ENCODE data around the gene SIX3. TPM values are rescaled to one million over a fixed set of nuclear protein-coding genes. Genes with fewer than 3 reads are reported as not detected.
A peak's percentile ranks its signal among the peaks of the same experiment; 100 is the strongest.

The SIX3 gene
- total RNA-seq, 1 experiment from 2014 or later, result 0.07 TPM

- POLR2A ChIA-PET (ENCODE audit: unreplicated experiment), result no interaction called here
- Histone ChIP-seq H3K79me2 (ENCODE audit: low read length) (no peaks in the 10 kb centered on the region), H3K4me3 (ENCODE audit: low read length) (no peak overlapping the region), H4K20me1 (ENCODE audit: low read length) (no peaks in the 10 kb centered on the region), H3K27ac (ENCODE audit: low read length) (no peak overlapping the region), H3F3A (ENCODE audit: low read length, unreplicated experiment) (no peaks in the 10 kb centered on the region), H3K27me3 (ENCODE audit: low read length) (no peaks in the 10 kb centered on the region), H3K4me1 (ENCODE audit: insufficient read depth, low read length) (peaks cover 37% of the 10 kb centered on the region), H3K36me3 (ENCODE audit: low read depth, low read length) (no peaks in the 10 kb centered on the region), H2AFZ (ENCODE audit: low read length) (no peak overlapping the region), H3K9ac (ENCODE audit: low read length) (no peak overlapping the region), H3K4me2 (ENCODE audit: low read length) (no peak overlapping the region), H3K9me3 (ENCODE audit: low read length) (no peaks in the 10 kb centered on the region), H3K9me2 (replicated peaks; ENCODE audit: low read length) (no peaks in the 10 kb centered on the region)
- ATAC-seq (no peak), DNase-seq (no peak)
- TF ChIP-seq EZH2 (IDR thresholded peaks at IDR 0.05; ENCODE audit: low read length, unreplicated experiment), result no peak
- no peak for TF ChIP-seq CTCF (conservative IDR thresholded peaks at IDR 0.05; ENCODE audit: low read depth, low read length)
- TF ChIP-seq EZH2phosphoT487 (IDR thresholded peaks at IDR 0.05; ENCODE audit: borderline replicate concordance, low read length), result no peak
- intact Hi-C loops (cut with micrococcal nuclease), result loop anchor here (2.0 kb wide), 1 partner anchor 394 kb away; no protein-coding TSS in a partner anchor
- CTCF ChIA-PET, result interaction anchor here (0.7 to 1.0 kb wide), 2 partner anchors 184 to 592 kb away, joined by 3 to 6 read pairs; no protein-coding TSS in a partner anchor
- no TSS peak for BruUV-seq (replicated peaks)
These were observed 13.0 kb downstream of the SIX3 start for GRCh38 chr2:44954447-44954888.

- no peak overlapping the region for H3K27ac ChIP-seq (ENCODE audit: low read length)
- BruUV-seq (replicated peaks), result no TSS peak
- peak overlapping the region; percentile 68 for H3K4me3 ChIP-seq (ENCODE audit: low read length)
- H3K4me2 ChIP-seq (ENCODE audit: low read length), result peak overlapping the region; percentile 96
- no peaks in the 10 kb centered on the region for H3F3A ChIP-seq (ENCODE audit: low read length, unreplicated experiment)
- H3K27me3 ChIP-seq (ENCODE audit: low read length), result no peaks in the 10 kb centered on the region
- no peak overlapping the region for H3K9ac ChIP-seq (ENCODE audit: low read length)
- intact Hi-C loops (cut with micrococcal nuclease), result loop anchor here (1.0 to 2.0 kb wide), 5 partner anchors 58 to 563 kb away; no protein-coding TSS in a partner anchor
- ATAC-seq, result peak; percentile 1; the same call in 1 of the 2 replicates
- H3K9me3 ChIP-seq (ENCODE audit: low read length), result no peaks in the 10 kb centered on the region
- H3K9me2 ChIP-seq (replicated peaks; ENCODE audit: low read length), result no peaks in the 10 kb centered on the region
- H3K4me1 ChIP-seq (ENCODE audit: insufficient read depth, low read length), result peaks cover 42% of the 10 kb centered on the region
- no peak for TF ChIP-seq EZH2phosphoT487 (IDR thresholded peaks at IDR 0.05; ENCODE audit: borderline replicate concordance, low read length)
- TF ChIP-seq CTCF (conservative IDR thresholded peaks at IDR 0.05; ENCODE audit: low read depth, low read length), result no peak
- TF ChIP-seq EZH2 (IDR thresholded peaks at IDR 0.05; ENCODE audit: low read length, unreplicated experiment), result no peak
- ChIA-PET POLR2A (ENCODE audit: unreplicated experiment) (interaction anchor here (0.5 kb wide), 1 partner anchor 328 kb away, joined by 4 read pairs; no protein-coding TSS in a partner anchor), CTCF (interaction anchor here (0.6 to 1.6 kb wide), 7 partner anchors 185 to 722 kb away, joined by 3 to 14 read pairs (median 3); no protein-coding TSS in a partner anchor)
- H2AFZ ChIP-seq (ENCODE audit: low read length), result peak overlapping the region; percentile 93
- H3K79me2 ChIP-seq (ENCODE audit: low read length), result no peaks in the 10 kb centered on the region
- DNase-seq, result no peak
- H3K36me3 ChIP-seq (ENCODE audit: low read depth, low read length), result no peaks in the 10 kb centered on the region
- H4K20me1 ChIP-seq (ENCODE audit: low read length), result no peaks in the 10 kb centered on the region
These were observed 13.5 kb downstream of the SIX3 start for GRCh38 chr2:44954889-44955592.
